Measurements from ENCODE around the gene CDH12. TPM values are rescaled to one million over a fixed set of nuclear protein-coding genes. Genes with fewer than 3 reads are reported as not detected.
"Not testable (repeated sequence)": the region's sequence is repeated elsewhere in the genome, so short reads cannot be mapped to it uniquely, and the experiment has no call there.

The CDH12 gene
- total RNA-seq, 4 donors from 2014 or later = not detected

- no peaks in the 10 kb centered on the region for H3K27me3 ChIP-seq
- H3K4me1 ChIP-seq = no peaks in the 10 kb centered on the region
- H3K27ac ChIP-seq = no peak overlapping the region
- ATAC-seq (no peak), DNase-seq (no peak)
- TF ChIP-seq CTCF (IDR thresholded peaks at IDR 0.05 in 4 of 5, conservative IDR thresholded peaks at IDR 0.05 in 1 of 5) (no peak), POLR2A (IDR thresholded peaks at IDR 0.05) (no peak)
- H3K36me3 ChIP-seq = no peaks in the 10 kb centered on the region
- no peak overlapping the region for H3K4me3 ChIP-seq
- intact Hi-C loops (cut with DNase I; ENCODE audit: low total_unique reads) = no loop called here
- in situ Hi-C loops (cut with MboI; ENCODE audit: low sequenced_read_pairs in 4 of 4) = no loop called here
- no peaks in the 10 kb centered on the region for H3K9me3 ChIP-seq
Measured at GRCh38 chr5:22245770-22246169, 607.4 kb downstream of the CDH12 start.

GRCh38 chr5:22242532-22242931 lies 610.6 kb downstream of the CDH12 start:
- Histone ChIP-seq H3K9me3 (no peaks in the 10 kb centered on the region), H3K36me3 (no peaks in the 10 kb centered on the region), H3K27ac (no peak overlapping the region), H3K4me3 (no peak overlapping the region), H3K4me1 (no peaks in the 10 kb centered on the region), H3K27me3 (no peaks in the 10 kb centered on the region)
- ATAC-seq = no peak
- intact Hi-C loops (cut with DNase I; ENCODE audit: low total_unique reads) (no loop called here), in situ Hi-C loops (cut with MboI; ENCODE audit: low sequenced_read_pairs in 4 of 4) (no loop called here)
- TF ChIP-seq POLR2A (IDR thresholded peaks at IDR 0.05) (no peak), CTCF (IDR thresholded peaks at IDR 0.05 in 4 of 5, conservative IDR thresholded peaks at IDR 0.05 in 1 of 5) (no peak)
- no peak for DNase-seq

- ATAC-seq (no peak), DNase-seq (no peak)
- H3K4me1 ChIP-seq = no peaks in the 10 kb centered on the region
- in situ Hi-C loops (cut with MboI; ENCODE audit: low sequenced_read_pairs in 4 of 4) (no loop called here), intact Hi-C loops (cut with DNase I; ENCODE audit: low total_unique reads) (no loop called here)
- H3K4me3 ChIP-seq = no peak overlapping the region
- no peaks in the 10 kb centered on the region for H3K27me3 ChIP-seq
- TF ChIP-seq POLR2A (IDR thresholded peaks at IDR 0.05) (no peak), CTCF (IDR thresholded peaks at IDR 0.05 in 4 of 5, conservative IDR thresholded peaks at IDR 0.05 in 1 of 5) (no peak)
- no peaks in the 10 kb centered on the region for H3K36me3 ChIP-seq
- H3K9me3 ChIP-seq = no peaks in the 10 kb centered on the region
- no peak overlapping the region for H3K27ac ChIP-seq
Measured at GRCh38 chr5:22238047-22238446, 615.1 kb downstream of the CDH12 start.

- ATAC-seq (no peak), DNase-seq (no peak)
- in situ Hi-C loops (cut with MboI; ENCODE audit: low sequenced_read_pairs in 4 of 4) = no loop called here
- Histone ChIP-seq H3K4me3 (no peak overlapping the region), H3K9me3 (no peaks in the 10 kb centered on the region), H3K27ac (no peak overlapping the region), H3K27me3 (no peaks in the 10 kb centered on the region), H3K4me1 (no peaks in the 10 kb centered on the region), H3K36me3 (no peaks in the 10 kb centered on the region)
- TF ChIP-seq POLR2A (IDR thresholded peaks at IDR 0.05) = no peak
- no peak for TF ChIP-seq CTCF (IDR thresholded peaks at IDR 0.05 in 4 of 5, conservative IDR thresholded peaks at IDR 0.05 in 1 of 5)
- intact Hi-C loops (cut with DNase I; ENCODE audit: low total_unique reads) = no loop called here
Measured at GRCh38 chr5:22226423-22226822, 626.7 kb downstream of the CDH12 start.

GRCh38 chr5:22223079-22223478 lies 630.1 kb downstream of the CDH12 start:
- ATAC-seq = no peak
- no peak overlapping the region for H3K27ac ChIP-seq
- in situ Hi-C loops (cut with MboI; ENCODE audit: low sequenced_read_pairs in 4 of 4) (no loop called here), intact Hi-C loops (cut with DNase I; ENCODE audit: low total_unique reads) (no loop called here)
- no peaks in the 10 kb centered on the region for H3K27me3 ChIP-seq
- DNase-seq = no peak
- H3K4me1 ChIP-seq = no peaks in the 10 kb centered on the region
- H3K36me3 ChIP-seq = no peaks in the 10 kb centered on the region
- H3K9me3 ChIP-seq = no peaks in the 10 kb centered on the region
- H3K4me3 ChIP-seq = no peak overlapping the region
- TF ChIP-seq CTCF (IDR thresholded peaks at IDR 0.05 in 4 of 5, conservative IDR thresholded peaks at IDR 0.05 in 1 of 5) (no peak), POLR2A (IDR thresholded peaks at IDR 0.05) (no peak)

GRCh38 chr5:22213703-22214495 lies 639.2 kb downstream of the CDH12 start:
- H3K4me1 ChIP-seq; DNase-seq; in situ Hi-C loops (cut with MboI; ENCODE audit: low sequenced_read_pairs in 4 of 4); H3K9me3 ChIP-seq; H3K27me3 ChIP-seq; H3K4me3 ChIP-seq; ATAC-seq; H3K36me3 ChIP-seq; H3K27ac ChIP-seq; intact Hi-C loops (cut with DNase I; ENCODE audit: low total_unique reads): not testable (repeated sequence)

Measured in gastrocnemius medialis (tissue), 4 donors.